SK-N-MC (cell line): ENCODE measurements around the gene LORICRIN.

Source experiments
- EZH2 ChIP-seq: fragments of 200-600 bp; sonication (generic); IDR thresholded peaks from one replicate; pipeline ENCODE4 v1.6.1; 2017; ENCODE audit warnings: antibody characterized with exemption
- POLR2AphosphoS5 ChIP-seq: IDR thresholded peaks from 2 replicates; pipeline ENCODE4 v1.6.1; 2012; ENCODE audit warnings: mild to moderate bottlenecking, low read depth, low read length, borderline replicate concordance

- TF ChIP-seq POLR2AphosphoS5 (no peak), EZH2 (no peak)
Measured at GRCh38 chr1:153248176-153248879, 11.2 kb upstream of the LORICRIN start.
